Posterior vena cava (tissue), 2 donors: ENCODE results near the gene ATP8A2. TPM values are rescaled to one million over a fixed set of nuclear protein-coding genes. Genes with fewer than 3 reads are reported as not detected.

Source experiments
- DNase-seq: peaks from one replicate; pipeline ENCODE4 v3.0.0-alpha.2; 2020; ENCODE audit warnings: low spot score
- intact Hi-C, 2 donors: fragments of 100-400 bp; cut with DNase I; formaldehyde crosslinking; loops; one replicate each; pipeline versions ENCODE4 v1.14.1 to v1.14.2; 2022 to 2023
- total RNA-seq, 2 donors: library from RNA; stranded (reverse); fragmentation: NEBNext Ultra II Directional; extraction: Animal tissue kit (Norgen Biotek cat#: 25700); gene quantifications; one replicate each; pipeline ENCODE4 v1.2.1, GENCODE V29; 2021
- donor health status: DM: yes; HTN: yes; CAD: no.
- donor health status: DM: yes; HTN: yes; CAD: no.

Gene ATP8A2
- total RNA-seq, 2 donors from 2014 or later, result 0.24 to 0.60 TPM

DNA sequence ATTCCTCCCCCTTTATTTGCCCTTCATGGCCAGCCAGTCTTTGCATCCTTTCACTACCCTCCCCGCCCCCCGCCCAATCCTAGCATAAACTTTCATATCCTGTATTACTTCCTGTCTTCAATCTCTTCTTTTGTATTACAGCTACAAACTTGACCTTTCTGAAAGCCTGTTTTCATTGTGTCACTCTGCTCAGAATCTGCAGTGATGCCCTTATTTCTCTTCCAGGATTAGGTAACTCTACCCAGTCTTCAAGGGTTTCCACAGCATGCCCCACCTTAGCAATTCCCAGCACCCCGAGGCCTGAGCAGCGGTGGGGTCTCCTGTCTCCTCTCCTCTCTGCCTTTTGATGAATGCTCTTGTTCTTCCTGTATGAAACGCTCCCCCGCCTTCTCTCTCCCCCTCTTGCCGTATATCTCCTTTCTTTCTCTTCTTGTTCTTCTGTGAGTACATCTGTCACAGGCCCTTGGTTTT is 534.5 kb downstream of the ATP8A2 start:
- intact Hi-C loops, result no loop called here
- DNase-seq, result no peak

DNA sequence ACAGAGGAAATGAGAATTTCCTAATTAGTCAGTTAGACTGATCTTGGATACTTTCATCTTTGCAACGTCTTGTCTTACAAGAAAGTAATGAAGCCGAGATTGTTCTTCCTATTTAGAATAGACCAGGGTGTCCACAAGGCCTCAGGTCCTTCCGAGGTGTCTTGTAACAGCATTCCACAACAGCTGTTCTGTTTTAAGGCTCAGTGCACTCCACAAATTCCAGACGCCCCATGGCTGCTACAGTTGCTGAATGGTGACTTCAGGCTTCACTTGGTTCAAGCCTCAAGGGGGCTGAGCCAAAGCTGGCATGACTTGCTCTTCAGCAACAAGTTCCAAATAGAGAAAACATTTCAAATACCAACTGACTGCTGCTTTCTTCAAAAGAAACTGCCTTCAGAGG is 536.6 kb downstream of the ATP8A2 start:
- intact Hi-C loops, result no loop called here
- DNase-seq, result no peak

DNA sequence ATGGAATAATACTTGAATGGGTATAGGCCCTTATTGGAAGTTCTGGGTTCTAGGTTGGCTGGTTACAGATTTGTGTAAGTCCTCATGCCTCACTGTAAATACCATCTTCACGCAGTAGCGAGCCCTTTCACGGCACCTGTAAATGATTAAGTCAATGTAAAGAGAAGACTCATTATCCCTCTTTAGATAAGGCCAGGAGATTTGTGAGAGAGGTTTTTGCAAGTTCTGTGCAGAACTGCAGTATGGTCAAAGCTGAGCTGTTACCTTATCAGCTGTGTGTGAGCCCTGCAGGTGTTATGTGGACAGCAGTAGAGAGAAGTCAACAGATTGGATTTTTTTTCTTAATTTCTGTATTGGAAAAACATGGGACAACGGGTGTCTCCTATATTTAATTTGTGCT is 538.5 kb downstream of the ATP8A2 start:
- DNase-seq, result no peak
- intact Hi-C loops, result no loop called here

DNA sequence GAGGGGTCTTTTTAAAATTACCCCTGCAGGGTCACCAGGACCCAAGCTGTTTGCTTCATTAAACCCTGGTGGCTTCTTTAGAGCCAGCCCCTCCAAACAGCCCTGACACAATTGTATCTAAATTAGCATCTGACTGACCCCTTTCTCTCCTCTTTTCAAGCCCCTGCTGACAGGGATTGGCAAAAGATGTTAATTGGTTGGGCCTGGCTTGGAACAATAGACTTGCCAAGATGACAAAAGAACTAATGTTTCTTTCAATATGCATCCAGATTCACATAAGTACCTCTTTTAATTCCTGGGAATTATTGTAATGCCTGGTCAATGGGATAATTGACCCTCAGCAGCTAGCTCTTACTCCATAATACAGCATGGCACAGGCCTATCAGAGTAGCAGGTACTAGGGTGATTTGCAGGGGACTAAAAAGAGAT is 539.2 kb downstream of the ATP8A2 start:
- DNase-seq, result no peak
- intact Hi-C loops, result no loop called here

DNA sequence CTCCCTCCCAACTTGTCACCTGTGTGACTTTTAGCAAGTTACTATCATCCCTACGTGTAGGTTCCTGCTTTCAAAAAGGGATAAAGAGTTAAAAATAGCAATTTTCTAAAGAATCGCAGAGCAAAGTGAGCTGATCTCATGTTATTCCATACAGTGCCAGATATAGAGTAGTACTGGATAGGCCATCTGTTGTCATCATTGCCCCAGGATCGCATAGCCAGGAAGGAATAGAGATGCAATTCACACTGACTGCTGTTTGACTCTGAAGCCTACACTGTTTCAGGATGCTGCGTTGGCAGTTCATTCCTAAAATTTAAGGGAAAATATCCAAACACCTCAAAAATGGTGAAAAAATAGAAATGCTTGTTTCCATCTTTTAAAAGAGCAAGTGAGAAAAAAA is 541.2 kb downstream of the ATP8A2 start:
- intact Hi-C loops, result no loop called here
- DNase-seq, result no peak

DNA sequence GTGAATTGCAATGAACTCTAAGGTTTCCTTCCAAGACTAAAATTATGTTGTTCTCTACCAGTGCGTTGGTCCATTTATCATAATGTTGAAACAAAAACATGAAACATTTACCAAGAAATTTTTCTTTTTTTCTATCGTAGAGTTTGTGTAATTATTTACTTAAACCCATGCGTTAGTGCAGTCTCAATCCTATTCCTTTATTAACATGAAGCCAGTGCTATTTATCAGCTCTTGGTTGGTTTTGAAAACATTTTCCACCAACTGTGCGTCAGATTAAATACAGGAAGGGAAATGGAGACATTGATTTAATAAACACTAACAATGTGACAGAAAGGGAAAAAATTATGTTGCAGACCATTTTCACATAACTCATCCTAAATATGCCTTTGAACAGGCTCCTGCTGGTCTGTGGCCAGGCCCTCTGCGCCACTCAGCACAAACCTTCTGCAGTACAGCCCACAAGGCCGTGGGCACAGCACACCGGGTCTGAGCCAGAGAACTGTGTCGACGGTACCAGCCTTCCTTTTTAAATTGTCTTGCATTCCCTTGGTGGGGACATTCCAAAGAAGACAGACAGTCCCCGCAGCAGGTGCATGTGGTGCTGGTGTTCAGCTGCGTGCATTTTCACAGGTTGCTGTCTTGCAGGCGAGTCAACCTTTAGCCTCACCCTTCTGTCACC is 544.2 kb downstream of the ATP8A2 start:
- intact Hi-C loops, result no loop called here
- DNase-seq, result no peak

DNA sequence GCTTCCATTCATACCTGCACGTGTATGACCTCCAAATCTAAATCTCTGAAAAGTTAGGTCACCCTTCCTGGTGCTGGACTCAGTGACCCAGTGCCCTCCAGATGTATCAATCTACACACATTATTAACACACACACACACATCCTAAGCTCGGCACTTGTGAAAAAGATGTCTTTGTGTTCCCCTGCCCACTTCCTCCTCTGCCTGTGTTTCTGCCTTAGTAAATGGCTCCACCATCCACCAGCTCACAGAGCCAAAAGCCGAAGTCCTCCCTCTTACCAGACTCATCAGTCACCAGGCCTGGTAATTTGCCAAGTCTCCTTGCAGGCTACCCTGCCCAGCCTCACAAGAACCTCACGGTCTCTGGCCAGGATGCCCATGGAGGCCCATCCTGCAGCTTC is 548.5 kb downstream of the ATP8A2 start:
- intact Hi-C loops, result loop anchor here in 1 of 2 donors (2.0 kb wide), 1 partner anchor 47 kb away; no protein-coding TSS in a partner anchor
- no peak for DNase-seq

DNA sequence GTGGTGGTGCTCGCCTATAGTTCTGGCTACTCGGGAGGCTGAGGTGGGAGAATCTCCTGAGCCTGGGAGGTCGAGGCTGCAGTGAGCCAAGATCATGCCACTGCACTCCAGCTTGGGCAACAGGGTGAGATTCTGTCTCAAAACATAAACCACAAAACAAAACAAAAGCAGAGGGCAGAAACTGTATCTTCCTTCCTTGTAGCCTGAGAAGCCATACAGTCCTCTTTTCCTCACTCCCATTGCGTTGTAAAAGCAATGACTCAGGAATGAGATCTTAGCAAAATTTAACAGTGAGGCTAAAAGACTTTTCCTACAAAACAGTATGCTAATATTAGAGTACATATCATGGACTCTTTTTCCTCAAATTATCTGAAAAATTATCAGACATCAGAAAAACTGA is 549.2 kb downstream of the ATP8A2 start:
- intact Hi-C loops, result loop anchor here in 1 of 2 donors (2.0 kb wide), 1 partner anchor 46 kb away; no protein-coding TSS in a partner anchor
- no peak for DNase-seq

DNA sequence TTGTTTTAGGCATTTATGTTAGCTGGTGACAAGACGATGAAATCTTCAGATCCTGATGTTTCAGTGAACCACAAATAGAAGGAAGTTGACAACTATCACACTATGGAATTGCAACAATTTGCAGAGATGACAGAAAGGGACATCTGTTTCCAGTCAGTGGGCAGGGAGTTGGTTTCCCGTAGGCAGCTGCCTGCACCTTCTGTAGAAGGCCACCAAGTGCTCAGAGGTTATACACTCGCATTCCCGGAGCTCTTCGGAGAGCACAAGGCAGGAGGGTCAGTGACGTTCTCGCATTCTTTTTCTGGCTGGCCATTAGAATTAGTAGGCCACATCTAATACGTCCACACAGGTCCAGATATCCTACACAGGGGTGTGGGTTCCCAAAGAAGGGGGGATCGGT is 550.6 kb downstream of the ATP8A2 start:
- no peak for DNase-seq
- intact Hi-C loops, result no loop called here

DNA sequence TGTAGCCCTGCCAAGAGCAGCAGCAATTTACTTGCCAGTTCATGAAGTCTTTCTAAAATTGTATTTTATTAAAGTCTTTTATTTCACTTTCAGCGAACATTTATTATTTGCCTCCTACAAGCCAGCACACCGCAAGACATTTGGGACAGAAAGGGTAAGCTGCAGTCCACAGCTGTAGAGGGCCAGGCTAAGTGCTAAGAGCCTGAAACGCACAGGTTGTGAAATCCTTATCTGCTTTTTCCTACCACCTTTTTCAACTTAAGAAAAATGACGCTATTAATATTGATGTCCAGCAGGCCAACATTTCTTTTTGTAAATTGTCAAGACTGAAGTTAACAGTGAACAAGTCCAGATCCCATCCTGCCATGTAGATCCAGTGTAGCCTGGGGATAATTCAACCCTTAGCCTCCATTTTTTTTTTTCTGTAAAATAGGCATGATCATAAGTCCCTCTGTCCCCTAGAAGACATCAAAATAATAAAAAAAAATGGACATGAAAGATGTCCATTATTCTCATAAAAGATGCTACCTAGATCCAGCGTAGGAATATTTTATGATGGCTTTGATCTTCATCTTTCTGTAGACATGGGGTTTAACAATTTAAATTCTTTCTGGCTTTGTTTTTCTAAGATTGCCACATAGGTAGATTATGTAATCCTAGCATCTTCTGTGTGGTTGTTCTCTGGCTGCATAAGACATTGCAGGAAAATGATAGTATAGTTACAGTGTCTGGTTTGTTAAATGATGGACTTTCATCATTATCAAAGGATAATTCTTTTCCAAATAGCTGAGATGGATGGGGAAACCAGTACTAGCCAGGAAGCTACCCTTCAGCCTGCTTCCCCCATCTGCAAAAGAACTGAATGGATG is 551.7 kb downstream of the ATP8A2 start:
- intact Hi-C loops, result no loop called here
- no peak for DNase-seq

DNA sequence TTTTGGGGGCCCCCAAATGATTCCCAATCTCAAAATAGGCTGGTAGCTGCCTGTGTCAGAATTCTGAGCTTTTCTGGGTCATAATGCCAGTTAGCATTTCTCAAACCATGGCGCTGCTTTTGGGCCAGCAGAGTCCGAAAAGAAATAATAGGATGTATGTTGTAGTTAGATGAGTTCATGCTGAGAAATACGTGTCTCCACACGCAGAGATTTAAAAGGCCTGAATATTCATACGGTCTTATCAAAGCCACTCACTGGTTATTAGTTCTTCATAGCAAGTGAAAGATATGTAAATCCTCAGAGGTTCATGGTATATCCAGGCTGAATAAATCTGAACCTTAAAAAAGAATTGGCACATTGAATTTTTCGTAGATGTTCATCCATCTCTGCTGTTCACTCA is 555.6 kb downstream of the ATP8A2 start:
- intact Hi-C loops, result no loop called here
- no peak for DNase-seq

DNA sequence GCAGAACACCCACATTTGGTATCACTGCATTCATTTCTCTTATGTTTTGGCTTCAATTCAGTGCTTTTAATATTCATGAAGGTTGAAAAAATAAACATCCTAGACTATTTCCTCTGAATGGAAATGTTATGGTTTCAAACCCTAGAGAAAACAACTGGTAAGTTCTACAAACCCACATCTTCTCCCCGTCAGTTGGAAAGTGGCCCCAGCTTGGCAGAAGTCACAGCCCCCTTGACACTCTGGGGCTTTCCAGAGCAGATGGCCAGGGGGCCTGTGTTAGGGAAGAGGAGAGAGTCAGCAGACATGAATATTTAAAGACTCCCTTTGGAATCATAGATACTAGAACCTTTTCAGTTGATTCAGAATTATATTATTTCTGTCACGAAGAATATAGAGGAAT is 556.2 kb downstream of the ATP8A2 start:
- no peak for DNase-seq
- intact Hi-C loops, result no loop called here

DNA sequence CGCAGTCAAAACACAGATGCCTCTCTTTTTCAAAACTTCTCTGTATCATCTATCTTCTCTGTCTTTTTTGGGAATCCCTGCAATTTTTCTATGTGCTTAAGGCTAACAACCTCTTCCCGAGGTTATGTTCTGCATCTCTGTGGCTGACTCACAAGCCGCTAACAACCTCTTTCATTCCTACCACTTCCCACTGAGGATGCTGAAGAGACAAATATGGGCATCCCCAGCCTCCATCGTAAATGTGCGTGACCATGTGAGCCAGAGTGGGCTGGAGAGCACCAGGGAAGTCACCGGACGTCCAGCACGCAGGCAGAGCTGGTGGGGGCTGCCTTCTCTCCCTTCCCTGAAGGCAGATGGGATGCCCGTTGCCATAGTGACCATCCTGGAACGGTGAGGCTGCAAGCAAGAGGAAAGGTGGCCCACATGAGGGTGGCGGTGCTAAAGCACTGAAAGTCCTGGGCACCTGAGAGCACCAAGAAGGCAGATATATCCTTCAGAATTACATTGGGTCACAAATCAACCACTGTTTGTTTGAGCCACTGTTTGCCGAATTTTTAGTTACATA is 557.2 kb downstream of the ATP8A2 start:
- intact Hi-C loops, result no loop called here

DNA sequence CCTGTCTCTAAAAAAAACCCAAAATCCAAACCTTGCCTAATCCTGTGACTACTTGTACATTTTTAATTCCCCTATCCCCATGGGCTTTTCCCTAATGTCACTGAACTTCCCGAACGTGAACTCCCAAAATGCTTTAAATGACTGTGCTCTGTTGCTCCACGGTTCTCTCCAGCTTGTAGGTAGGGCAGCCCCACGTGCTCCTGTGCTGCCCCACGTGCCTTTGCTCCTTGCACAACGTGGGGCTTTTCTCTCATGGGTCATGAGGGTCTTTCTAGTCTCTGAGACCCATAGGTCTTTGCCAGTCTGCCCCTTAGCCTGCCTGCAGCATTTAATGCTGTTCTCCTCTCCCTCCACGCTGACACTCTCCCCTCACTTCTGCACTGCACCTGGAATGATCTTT is 558.0 kb downstream of the ATP8A2 start:
- no peak for DNase-seq
- intact Hi-C loops, result no loop called here

More for the DNA sequence above, 557.2 kb downstream of the ATP8A2 start:
- no peak for DNase-seq

DNA sequence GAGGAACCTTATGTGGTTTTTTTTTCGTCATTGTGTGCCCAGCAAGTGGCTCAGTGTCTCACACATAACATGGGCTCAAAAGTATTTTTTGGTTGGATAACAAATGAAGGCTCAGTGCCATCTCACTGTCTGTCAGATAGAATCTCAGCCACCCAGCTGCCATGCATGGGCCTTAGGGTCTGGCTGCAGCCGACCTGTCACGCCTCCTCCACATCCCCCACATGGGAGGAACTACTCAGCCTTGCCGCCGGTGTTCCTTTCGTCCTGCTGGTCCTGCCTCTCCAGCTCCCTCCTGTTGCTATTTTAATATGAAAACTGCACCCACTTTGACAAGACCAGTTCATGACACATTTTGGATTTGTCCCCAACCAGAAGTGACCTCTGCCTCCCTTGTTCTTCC is 558.9 kb downstream of the ATP8A2 start:
- DNase-seq, result no peak

DNA sequence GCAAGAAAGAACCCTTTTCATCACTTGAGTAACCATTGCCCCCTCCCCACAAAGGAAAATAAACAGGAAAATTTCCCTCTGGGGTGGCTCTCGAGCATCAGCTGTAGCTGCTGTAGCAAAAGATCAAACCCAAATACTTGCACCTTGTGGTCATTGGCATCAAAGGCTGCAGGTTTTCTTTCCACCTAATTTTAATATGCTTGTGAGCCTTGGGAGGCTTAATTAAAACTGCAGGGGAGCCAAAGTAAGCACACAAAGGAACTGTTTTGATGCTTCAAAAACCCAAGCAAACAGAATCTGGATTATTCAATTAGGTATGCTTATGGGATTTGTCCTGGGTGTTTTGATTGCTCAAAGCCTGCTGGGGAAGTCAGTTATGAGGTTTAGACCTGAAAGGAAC is 560.6 kb downstream of the ATP8A2 start:
- DNase-seq, result no peak
- intact Hi-C loops, result no loop called here

More for the DNA sequence above, 558.9 kb downstream of the ATP8A2 start:
- intact Hi-C loops, result no loop called here

DNA sequence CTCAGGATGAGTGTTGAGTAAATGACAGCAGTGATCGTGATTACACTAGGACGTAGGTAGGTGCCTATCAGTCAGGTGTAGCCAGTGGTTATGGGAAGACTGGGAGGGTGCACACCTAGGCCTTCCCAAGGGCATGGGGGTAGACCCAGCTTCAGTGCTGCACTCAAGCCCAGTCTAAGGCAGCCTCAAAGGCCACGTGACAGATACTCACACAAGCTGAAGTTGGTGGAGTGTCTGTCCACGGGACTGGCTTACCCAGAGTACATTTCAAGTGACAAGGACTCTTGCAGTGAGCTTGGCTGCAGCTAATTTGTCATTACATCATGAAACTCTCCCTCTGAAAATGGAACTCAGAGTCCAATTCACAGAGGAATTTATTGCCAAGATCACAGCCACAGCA is 561.7 kb downstream of the ATP8A2 start:
- intact Hi-C loops, result no loop called here
- DNase-seq, result no peak

DNA sequence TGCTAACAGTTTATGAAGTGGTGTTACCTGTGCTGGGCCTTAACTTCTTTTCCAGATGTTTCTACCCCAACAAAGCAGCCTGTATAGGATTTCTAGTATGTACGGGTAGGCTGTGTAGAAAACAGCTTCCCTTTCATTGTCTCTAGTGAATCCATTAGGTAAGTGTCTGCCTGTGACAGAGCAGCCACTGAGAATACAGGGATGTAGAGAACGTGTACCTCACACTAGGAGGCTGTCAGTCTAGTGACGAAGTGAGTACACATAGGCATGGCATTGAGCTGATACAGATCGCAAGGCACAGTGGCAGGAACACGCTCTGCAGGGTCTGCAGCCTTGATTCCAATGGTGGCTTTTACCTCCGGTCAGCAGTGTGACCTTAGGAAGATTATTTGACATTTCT is 562.4 kb downstream of the ATP8A2 start:
- intact Hi-C loops, result no loop called here
- DNase-seq, result no peak

DNA sequence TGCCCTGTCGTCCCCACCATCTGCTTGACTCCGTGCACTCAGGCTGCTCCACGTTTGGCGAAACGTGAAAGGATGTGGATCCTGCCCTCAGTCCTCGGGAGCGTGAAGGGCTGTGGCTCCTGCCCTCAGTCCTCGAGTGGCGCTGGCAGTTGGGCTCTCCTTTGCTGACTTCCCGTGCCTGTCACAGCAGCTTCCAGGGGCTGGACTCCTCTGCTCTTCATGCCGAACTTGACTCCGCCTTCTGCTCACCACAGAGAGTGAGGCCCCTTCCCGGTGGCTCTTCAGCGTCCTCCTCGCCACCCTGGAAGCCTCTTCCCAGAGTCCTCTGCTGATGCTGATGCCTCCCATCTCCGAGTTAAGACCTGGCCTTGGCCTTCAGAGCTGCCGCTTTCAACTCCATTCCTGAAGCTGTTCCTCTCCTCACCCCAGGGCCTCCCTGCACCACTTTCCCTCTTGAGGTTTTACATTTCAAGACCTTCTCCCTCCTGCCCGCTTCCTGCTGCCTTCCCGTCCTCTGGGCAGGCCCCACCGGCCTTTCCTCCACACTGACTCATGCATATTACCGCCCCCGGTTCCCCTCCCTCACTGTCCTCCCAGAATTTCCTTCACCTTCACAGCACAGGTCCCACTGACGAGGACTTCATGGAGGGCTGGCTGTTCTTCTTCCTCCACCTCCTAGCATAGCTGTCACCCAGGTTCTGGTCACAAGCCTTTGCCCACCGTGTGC is 568.4 kb downstream of the ATP8A2 start:
- DNase-seq, result no peak

DNA sequence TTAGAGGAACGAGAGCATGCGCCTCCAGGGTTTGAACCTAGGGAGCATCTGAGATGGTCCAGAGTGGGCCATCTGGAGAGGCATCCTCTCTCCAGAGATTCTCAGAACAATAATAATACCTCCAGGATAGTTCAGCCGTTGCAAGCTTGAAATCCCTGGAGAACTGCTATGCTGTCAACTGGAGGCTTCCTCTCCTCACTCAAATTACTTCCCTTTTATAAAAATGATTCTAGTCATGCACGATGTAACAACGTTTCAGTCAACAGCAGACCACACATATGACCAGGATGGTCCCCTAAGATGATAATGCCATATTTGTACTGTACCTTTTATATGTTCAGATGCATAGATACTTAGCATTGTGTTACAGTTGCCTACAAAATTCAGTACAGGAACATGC is 571.3 kb downstream of the ATP8A2 start:
- intact Hi-C loops, result no loop called here
- no peak for DNase-seq

More for the DNA sequence above, 568.4 kb downstream of the ATP8A2 start:
- intact Hi-C loops, result no loop called here
